Astrocyte (in vitro differentiated cells and primary cell): Measurements from ENCODE around the gene TMEM63B.

Experiments used
- EZH2 ChIP-seq: IDR thresholded peaks from 2 replicates; pipeline ENCODE4 v1.6.1; 2012; ENCODE audit warnings: mild to moderate bottlenecking, low read length, inconsistent platforms; ENCODE audit not compliant: insufficient read depth
- TF ChIP-seq, protein P1 (sequence below): IDR thresholded peaks from 2 replicates; pipeline ENCODE4 v1.5.1; 2011; ENCODE audit warnings: low read depth, mild to moderate bottlenecking, inconsistent platforms, low read length, moderate library complexity; ENCODE audit not compliant: insufficient read depth

DNA sequence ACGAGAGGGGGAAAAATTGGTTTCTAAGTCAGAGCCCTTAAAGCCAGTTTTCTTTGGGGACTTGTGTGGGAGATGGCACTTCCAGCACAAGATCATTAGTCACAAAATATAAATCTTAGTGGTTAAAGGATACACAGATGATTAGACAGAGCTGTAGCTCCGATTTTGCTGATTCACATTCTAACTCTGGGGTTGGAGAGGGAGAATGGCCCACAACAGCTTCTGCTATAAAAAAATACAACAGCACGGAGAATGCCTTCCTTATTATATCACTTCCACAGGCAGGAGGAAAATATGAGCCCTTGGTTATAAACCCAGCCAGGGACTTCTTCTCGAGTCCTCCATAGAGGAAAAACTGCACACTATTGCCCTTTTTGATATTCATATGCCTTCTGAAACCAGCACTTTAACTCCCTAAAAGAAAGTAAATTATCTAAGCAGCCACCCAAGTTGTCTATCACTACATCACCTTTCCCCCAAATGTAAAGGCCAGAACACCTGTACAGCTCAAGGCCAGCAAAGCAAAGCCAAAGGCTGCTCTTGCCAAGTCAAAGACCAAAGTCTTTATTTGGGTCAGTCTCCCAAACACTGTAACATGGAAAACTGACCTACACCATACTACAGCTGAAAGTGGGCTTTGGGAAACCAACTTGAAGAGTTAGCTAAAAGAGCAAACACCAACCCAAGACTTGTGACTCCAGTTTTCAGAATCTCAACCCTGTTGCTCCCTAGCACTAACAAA is 10.5 kb upstream of the TMEM63B start:
- TF ChIP-seq, protein P1, sequence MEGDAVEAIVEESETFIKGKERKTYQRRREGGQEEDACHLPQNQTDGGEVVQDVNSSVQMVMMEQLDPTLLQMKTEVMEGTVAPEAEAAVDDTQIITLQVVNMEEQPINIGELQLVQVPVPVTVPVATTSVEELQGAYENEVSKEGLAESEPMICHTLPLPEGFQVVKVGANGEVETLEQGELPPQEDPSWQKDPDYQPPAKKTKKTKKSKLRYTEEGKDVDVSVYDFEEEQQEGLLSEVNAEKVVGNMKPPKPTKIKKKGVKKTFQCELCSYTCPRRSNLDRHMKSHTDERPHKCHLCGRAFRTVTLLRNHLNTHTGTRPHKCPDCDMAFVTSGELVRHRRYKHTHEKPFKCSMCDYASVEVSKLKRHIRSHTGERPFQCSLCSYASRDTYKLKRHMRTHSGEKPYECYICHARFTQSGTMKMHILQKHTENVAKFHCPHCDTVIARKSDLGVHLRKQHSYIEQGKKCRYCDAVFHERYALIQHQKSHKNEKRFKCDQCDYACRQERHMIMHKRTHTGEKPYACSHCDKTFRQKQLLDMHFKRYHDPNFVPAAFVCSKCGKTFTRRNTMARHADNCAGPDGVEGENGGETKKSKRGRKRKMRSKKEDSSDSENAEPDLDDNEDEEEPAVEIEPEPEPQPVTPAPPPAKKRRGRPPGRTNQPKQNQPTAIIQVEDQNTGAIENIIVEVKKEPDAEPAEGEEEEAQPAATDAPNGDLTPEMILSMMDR = no peak
- TF ChIP-seq EZH2 = no peak
